GM18868 (cell line): ENCODE data around the gene TAF10.

Experiments used
- ATAC-seq: cut with Tn5 transposase; IDR thresholded peaks from one replicate; pipeline ENCODE4 v1.9.1; 2021; ENCODE audit warnings: mild to moderate bottlenecking, moderate library complexity; ENCODE audit not compliant: unreplicated experiment

Gene TAF10

GRCh38 chr11:6561288-6561687 is 50.7 kb downstream of the TAF10 start:
- no peak for ATAC-seq
